GM21360 (cell line): ENCODE measurements around the gene FAM151B.
"Not testable (repeated sequence)": the region's sequence is repeated elsewhere in the genome, so short reads cannot be mapped to it uniquely, and the experiment has no call there.

Source experiments
- ATAC-seq: cut with Tn5 transposase; IDR thresholded peaks from one replicate; pipeline ENCODE4 v1.9.1; 2021; ENCODE audit warnings: mild to moderate bottlenecking, moderate library complexity; ENCODE audit not compliant: unreplicated experiment

FAM151B gene

DNA sequence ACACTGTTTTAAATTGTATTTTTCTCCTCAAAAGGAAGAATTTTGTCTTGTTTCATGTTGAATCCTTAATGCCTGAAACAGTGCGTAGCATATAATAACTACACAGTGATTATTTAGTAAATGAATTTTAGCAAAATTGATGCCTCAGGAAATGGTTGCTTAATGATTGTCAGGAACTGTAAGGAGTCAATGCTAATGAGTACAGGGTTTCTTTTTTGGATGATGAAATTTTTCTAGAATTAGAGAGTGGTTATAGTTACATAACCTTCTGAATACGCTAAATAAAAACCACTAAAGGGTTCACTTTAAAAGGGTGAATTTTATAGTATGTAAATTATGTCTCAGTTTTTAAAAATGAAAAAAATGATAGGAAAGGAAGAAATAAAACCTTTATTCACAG lies 14.9 kb downstream of the FAM151B start:
- ATAC-seq = no peak

GRCh38 chr5:80503641-80504040 lies 15.7 kb downstream of the FAM151B start:
- ATAC-seq = no peak

GRCh38 chr5:80504833-80505232 lies 16.9 kb downstream of the FAM151B start:
- no peak for ATAC-seq

GRCh38 chr5:80507663-80508062 lies 19.8 kb downstream of the FAM151B start:
- no peak for ATAC-seq

GRCh38 chr5:80508844-80509243 lies 20.9 kb downstream of the FAM151B start:
- no peak for ATAC-seq

DNA sequence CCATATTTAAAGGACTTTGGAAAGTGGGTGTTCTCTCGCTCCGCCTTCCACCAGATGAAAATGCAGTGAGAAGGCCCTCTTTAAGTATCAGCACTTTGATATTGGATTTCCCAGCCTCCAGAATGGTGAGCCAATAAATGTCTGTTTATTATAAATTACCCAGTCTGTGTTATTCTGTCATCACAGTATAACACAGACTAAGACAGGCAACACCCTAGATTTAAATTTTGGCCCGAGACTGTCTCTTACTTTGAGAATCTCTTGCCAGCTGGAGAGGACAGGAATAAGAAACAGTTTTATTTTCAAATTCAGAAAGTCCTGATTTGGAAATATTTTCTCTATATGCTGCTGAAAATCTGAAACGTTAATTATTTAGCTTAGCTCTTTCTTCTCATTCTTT lies 21.5 kb downstream of the FAM151B start:
- no peak for ATAC-seq

DNA sequence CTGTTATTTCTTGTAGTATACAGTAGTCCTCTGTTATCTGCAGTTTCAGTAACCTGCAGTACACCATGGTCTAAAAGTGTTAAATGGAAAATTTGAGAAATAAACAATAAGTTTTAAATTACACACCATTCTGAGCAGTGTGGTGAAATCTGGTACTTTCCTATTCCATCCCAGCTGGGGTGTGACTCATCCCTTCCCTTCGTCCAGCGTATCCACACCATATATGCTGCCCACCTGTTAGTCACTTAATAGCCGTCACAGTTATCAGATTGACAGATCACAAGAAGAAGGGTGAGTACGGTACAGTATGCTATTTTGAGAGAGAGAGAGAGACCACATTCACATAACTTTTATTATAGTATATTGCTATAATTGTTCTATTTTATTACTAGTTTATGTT lies 28.9 kb downstream of the FAM151B start:
- ATAC-seq = no peak

DNA sequence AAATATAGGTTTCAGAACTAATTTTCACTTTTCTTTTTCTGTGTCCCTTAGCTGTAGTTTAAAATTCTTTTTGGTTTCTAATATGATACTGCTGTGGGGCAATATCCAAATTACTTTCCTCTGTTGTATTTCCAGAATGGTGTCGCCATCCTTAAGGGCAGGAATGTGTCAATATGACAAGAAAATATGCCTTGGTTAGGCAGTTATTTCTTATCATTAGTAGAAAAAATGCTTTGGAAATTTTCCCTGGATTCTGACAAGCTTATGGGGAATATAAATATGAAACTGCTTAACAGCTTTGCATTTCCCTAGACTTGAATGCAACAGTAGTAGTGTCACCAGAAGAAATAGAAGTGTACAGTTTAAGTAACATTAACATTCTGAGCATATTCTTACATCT lies 52.8 kb downstream of the FAM151B start:
- ATAC-seq = no peak

DNA sequence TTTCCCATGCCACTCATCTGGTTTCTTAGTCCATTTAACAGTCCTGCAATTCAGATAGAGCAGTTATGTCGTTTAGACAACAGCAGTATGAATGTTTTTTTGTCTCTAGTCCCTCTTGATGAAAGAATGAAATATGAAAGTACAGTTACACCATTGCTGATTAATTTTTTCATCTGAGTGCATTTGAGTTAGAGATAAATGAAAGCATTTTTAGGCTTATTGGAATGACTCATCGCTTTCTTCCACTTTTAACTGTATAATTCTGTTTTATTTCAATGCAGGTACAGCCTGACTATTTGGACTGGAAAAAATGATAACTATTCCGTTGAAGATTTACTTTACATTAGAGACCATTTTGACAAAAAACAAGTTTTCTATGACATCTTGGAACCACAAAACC lies 53.5 kb downstream of the FAM151B start:
- no peak for ATAC-seq

DNA sequence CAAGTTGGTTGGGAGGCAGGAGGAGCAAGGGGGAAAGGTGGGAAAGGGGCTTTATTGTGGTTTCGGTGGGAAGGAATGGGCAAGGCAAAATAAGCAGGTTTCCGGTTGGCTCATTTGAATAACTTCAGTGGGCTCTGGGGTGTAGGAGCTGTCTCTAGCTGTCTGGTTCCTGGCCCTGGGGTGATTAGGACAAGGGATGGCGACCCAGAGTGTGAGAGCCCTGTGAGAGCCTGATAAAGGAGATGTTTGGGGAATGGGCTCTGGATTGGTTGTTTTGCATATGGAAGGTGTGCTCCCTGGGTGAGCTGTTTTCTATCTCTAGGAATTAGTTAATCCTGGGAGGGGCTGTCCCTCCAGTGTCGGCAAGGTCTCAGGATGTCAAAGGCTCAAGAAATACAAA lies 66.7 kb downstream of the FAM151B start:
- ATAC-seq = no peak

DNA sequence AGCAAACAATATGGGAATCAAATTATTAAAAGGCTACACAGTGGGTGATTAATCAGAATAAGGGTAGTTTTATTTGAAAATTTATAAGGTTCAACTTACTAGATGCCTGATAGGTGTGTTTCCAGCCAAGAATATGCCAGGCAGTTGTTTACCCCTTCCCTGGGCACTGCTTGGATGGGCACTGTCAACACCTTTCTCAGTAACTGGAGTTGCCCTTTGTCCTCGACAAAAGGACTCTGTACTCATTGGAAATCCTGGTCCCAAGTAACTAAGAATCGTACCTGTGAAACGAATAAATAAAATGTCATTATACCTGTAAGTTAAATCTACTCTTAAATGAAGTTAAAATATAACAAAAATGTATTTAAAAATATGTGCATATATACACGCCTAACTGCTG lies 67.2 kb downstream of the FAM151B start:
- ATAC-seq = no peak

DNA sequence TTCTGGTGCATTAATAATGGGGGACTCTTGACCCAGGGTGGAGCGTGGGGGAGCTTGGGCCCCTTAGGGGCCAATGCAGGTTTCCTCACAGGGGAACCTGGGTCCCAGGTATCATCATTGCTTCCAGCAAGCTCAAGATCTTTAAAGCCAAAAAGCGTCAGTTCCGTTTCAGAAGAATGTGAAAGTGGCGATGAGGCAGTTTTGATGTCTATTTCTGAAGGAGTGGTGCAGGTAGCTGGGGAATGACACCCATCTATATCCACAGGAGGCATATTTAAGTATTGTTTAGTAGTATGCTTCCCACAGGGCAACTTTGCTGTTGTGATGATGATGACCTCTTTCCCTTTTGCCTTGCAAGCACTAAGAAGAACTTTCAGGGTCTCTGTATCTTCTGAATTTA lies 71.3 kb downstream of the FAM151B start:
- no peak for ATAC-seq

- ATAC-seq = no peak
Measured at GRCh38 chr5:80565330-80565729, 77.4 kb downstream of the FAM151B start.

- no peak for ATAC-seq
Measured at GRCh38 chr5:80566711-80567259, 78.9 kb downstream of the FAM151B start.

DNA sequence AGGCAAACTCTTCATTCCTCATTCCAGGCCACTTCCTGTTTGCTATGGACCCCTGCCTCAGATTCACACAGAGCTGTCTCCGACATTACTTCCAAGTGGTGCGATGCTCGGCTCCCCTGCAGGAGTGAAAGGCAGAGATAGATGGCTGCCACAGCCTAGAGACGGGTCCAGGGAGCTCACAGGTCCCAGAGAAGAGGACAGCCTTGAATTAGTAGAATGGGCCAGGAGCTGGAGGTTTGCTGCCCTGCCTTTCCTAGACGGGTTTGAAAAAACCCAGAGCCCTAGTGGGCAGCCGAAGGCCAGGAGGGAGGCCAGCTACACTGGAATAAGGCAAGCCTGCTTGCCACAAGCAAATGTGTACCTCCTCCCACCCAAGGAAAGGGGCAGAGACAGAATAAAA lies 80.4 kb downstream of the FAM151B start:
- ATAC-seq = no peak

- no peak for ATAC-seq
Measured at GRCh38 chr5:80569086-80569960, 81.4 kb downstream of the FAM151B start.

DNA sequence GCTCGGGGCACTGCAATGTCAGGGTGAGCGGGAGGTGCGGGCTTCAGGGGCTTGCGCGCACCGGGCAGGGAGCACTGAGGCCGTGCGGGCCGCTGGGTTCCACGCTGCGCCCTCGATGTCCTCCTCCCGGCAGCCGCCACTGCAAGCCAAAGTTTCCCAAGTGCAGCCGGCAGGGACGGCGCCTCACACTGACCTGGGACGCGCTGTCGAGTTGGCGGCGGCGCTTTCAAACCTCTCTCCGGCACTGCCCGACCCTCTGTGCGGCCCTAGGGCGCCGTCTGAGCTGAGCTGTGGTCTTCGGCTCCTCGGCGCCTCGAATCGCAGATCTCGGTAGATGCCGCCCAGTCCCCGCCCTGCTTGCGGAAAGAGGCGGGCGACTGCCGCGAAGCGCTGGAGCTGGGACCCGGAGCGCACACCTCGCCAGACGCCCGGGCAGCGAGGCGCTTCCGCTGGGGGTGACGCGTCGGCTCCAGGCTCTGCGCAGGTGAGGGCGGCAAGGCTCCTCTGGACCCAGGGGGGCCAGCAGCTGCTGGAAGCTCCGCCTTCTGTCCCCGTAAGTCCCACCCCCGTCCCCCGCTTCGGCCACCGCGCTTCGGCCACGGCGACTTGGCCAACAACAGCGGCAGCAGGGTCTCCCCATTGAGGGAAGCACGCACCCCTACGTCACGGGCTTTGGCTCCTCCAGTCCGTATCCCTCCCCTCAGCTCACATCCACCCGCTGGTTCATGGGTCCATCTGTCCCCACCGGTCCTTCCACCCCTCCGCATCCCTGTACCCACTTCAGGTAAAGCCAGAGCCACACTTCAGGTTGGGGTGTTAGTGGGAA lies 82.3 kb downstream of the FAM151B start, which contains the start of gene ANKRD34B:
ANKRD34B (minus strand) TSS at position 320 of the 826 bp plus-strand sequence. CDS start 10,261 bp downstream, outside the sequence.
- ATAC-seq = no peak

DNA sequence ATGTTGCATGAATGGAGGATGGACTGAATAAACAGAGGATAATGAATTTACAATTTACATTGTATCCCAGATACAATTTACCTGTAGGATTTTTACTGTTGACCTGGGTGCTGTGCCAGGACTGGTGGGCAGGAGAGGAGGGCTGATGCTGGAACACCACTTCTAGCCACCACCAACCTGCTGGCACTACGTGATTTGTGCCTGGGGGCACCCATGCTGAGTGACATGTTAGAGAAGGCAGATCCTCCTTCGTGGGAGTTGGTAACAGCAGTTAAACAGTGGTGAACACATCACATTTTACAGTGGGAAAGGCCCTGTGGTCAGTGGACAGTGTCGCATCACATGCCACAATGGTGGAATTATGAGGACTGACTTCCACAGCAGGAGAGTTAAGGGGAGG lies 85.2 kb downstream of the FAM151B start:
- ATAC-seq = no peak

DNA sequence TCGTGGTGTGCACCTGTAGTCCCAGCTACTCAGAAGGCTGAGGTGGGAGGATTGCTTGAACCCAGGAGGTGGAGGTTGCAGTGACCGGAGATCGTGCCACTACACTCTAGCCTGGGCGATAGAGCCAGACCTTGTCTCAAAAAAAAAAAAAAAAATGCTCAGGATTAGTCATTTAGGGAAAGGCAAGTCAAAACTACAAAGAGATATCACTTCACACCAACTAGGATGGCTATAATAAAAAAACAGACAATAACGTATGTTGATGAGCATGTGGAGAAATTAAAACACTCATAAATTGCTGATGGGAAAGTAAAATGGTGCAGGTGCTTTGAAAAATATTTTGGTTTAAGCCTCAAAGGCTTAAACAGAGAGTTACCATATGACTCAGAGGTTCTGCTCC lies 88.5 kb downstream of the FAM151B start:
- ATAC-seq = no peak

- ATAC-seq = no peak
Measured at GRCh38 chr5:80577707-80578106, 89.8 kb downstream of the FAM151B start.

GRCh38 chr5:80579050-80579449 lies 91.2 kb downstream of the FAM151B start:
- no peak for ATAC-seq

DNA sequence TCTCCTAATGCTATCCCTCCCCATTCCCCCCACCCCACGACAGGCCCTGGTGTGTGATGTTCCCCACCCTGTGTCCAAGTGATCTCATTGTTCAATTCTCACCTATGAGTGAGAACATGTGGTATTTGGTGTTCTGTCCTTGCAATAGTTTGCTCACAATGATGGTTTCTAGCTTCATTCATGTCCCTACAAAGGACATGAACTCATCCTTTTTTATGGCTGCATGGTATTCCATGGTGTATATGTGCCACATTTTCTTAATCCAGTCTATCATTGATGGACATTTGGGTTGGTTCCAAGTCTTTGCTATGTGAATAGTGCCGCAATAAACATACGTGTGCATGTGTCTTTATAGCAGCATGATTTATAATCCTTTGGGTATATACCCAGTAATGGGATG lies 92.4 kb downstream of the FAM151B start:
- not testable (repeated sequence) for ATAC-seq
